Activated CD8-positive, alpha-beta memory T cell treated with anti-CD3 and anti-CD28 coated beads for 4 hours (primary cell): Measurements from ENCODE around the gene MLLT6.

ENCODE experiments used
- DNase-seq, 2 donors: peaks; one replicate each; pipeline ENCODE4 v3.0.0-alpha.2; 2020; ENCODE audit warnings: low read depth in 2 of 2

The MLLT6 gene

DNA sequence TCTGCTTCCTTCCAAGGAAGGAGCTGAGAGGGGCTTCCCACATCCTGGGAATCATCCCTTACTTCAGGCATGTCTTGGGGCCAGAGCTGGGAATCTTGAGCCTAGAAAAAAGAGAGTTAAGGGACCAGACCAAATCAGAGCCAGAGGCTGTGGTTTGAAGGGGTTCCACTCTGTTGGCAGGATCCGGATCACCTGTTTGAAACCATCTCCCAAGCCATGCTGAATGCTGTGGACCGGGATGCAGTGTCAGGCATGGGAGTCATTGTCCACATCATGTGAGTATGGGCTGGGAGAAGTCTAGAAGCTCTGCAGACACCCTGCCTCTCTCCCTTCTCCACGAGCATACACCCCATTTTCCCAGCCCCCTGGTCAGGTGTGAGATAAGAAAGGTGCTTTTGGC, 57.2 kb downstream of the MLLT6 start:
- DNase-seq: no peak

DNA sequence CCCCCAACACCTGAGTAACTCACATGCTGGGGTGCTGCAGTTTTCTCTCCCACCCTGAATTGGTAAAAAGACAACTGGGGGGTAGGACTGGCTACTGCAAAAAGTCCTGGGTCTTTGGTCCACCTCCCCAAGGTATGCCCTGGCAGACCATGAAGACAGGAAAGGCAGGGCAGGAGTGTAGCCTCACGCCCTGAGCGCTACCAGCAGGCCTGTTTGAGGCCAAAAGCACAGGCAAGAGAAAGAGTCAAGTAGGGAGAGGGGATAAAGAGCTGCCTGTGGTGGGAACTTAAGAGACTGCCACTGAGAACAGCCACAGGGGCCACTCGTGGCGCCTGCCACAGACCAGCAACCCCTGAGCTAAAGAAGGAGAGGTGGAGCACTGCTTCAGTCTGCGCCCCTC, 61.3 kb downstream of the MLLT6 start:
- DNase-seq: no peak

GRCh38 chr17:38768417-38768816, 63.3 kb downstream of the MLLT6 start:
- no peak for DNase-seq

DNA sequence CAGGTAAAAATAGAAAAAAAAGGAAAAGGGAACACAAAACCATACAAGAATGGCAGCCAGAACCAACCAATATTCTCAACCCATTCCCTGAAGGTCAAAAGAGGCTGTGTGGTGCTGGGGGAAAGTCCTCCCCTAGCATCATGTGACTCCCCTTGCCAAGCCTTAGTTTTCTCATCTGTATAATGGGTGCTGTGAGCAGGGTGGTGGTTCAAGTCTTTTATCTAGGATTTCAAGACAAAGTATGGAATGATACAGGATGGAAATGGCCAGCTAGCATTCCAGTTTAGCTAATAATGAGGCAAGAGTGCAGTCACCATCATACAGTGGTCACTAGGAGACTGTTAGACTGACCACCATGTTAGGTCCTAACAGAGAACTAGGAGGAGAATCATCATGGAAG, 68.2 kb downstream of the MLLT6 start:
- no peak for DNase-seq

GRCh38 chr17:38777641-38778250, 72.7 kb downstream of the MLLT6 start:
- DNase-seq: no peak
